Smooth muscle cell (in vitro differentiated cells): ENCODE data around the gene GNPAT. TPM values are rescaled to one million over a fixed set of nuclear protein-coding genes. Genes with fewer than 3 reads are reported as not detected.
A peak's percentile ranks its signal among the peaks of the same experiment; 100 is the strongest.

ENCODE experiments used
- DNase-seq: peaks from one replicate; lab custom pipeline; 2025; ENCODE audit not compliant: unreplicated experiment; lab: John Stamatoyannopoulos, UW
- H2AFZ ChIP-seq: fragments of 200-600 bp; sonication (generic); 2 replicates; pipeline ENCODE4 v1.6.0; 2016; ENCODE audit warnings: antibody characterized with exemption, low read depth, mild to moderate bottlenecking
- H3F3A ChIP-seq: fragments of 200-600 bp; sonication (generic); 2 replicates; pipeline ENCODE4 v1.6.0; 2017; ENCODE audit warnings: antibody characterized with exemption, low read depth
- H3K27ac ChIP-seq: fragments of 200-600 bp; sonication (generic); 2 replicates; pipeline ENCODE4 v1.5.1; 2016; ENCODE audit warnings: low read depth, mild to moderate bottlenecking
- H3K27me3 ChIP-seq: fragments of 200-600 bp; sonication (generic); 2 replicates; pipeline ENCODE4 v1.6.1; 2016; ENCODE audit warnings: low read depth, mild to moderate bottlenecking
- H3K36me3 ChIP-seq: fragments of 200-600 bp; sonication (generic); 2 replicates; pipeline ENCODE4 v1.5.1; 2016; ENCODE audit warnings: low read depth
- H3K4me1 ChIP-seq: fragments of 200-600 bp; sonication (generic); 2 replicates; pipeline ENCODE4 v1.5.1; 2016; ENCODE audit warnings: low read depth
- H3K4me2 ChIP-seq: fragments of 200-600 bp; sonication (generic); 2 replicates; pipeline ENCODE4 v1.6.0; 2016; ENCODE audit warnings: mild to moderate bottlenecking
- H3K4me3 ChIP-seq: fragments of 200-600 bp; sonication (generic); 2 replicates; pipeline ENCODE4 v1.5.1; 2016; ENCODE audit warnings: mild to moderate bottlenecking
- H3K79me2 ChIP-seq: fragments of 200-600 bp; sonication (generic); 2 replicates; pipeline ENCODE4 v1.6.0; 2016; ENCODE audit warnings: low read depth, mild to moderate bottlenecking
- H3K9ac ChIP-seq: fragments of 200-600 bp; sonication (generic); 2 replicates; pipeline ENCODE4 v1.6.0; 2016; ENCODE audit warnings: low read depth
- H3K9me3 ChIP-seq: fragments of 200-600 bp; sonication (generic); replicated peaks from 2 replicates; pipeline ENCODE4 v1.5.1; 2016; ENCODE audit warnings: low read depth
- H4K20me1 ChIP-seq: fragments of 200-600 bp; sonication (generic); 2 replicates; pipeline ENCODE4 v1.6.0; 2016; ENCODE audit warnings: low read depth
- CTCF ChIP-seq: fragments of 200-600 bp; sonication (generic); IDR thresholded peaks from 2 replicates; pipeline ENCODE4 v1.5.1; 2017; ENCODE audit warnings: borderline replicate concordance, mild to moderate bottlenecking, antibody characterized with exemption; ENCODE audit not compliant: insufficient read depth, poor library complexity, severe bottlenecking
- WGBS: methylation state at CpG from one replicate; pipeline ENCODE4 v1.1.7; 2016; ENCODE audit warnings: low lambda C conversion rate; 5-methylcytosine and 5-hydroxymethylcytosine counted together
- polyA plus RNA-seq: library from polyadenylated mRNA; unstranded; fragments of >200 nt; fragmentation: Nextera tagmentation; extraction: Ambion mirVana; gene quantifications from 2 replicates; pipeline ENCODE4 v1.2.1, GENCODE V29; 2016
- total RNA-seq: library from RNA; depleted of rRNA; stranded (reverse); fragments of >200 nt; gene quantifications from 2 replicates; pipeline ENCODE4 v1.2.3, GENCODE V29; 2014

The GNPAT gene
- total and polyA plus RNA-seq, 2 experiments from 2014 or later: 43.9 to 45.8 TPM

DNA sequence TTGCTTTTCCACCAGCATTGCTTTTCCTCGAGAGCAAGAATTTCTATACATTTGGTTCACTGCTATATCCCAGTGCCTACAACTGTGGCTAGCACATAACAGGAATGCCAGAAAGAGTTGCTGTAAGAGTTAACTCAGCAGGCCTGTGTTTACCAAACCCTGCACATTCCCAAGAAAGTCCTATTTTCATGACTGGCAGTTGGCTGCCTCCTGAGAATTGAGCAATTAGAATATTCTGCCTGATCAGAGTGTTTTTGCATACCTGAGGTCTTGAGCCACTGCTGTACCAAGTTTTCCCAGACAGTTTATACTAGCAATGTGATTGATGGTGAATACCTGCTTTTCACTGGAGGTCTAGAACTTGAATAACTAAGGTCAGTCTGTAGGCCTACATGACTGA lies 2.7 kb upstream of the GNPAT start:
- no peaks in the 10 kb centered on the region for H3K9me3 ChIP-seq
- no peaks in the 10 kb centered on the region for H3K27me3 ChIP-seq
- 100% methylated on average over 1 of the region's 1 CpG for WGBS
- H3K4me1 ChIP-seq: peaks cover 15% of the 10 kb centered on the region
- H3F3A ChIP-seq: no peaks in the 10 kb centered on the region
- no peak for DNase-seq
- H4K20me1 ChIP-seq: peaks cover 11% of the 10 kb centered on the region
- peaks cover 11% of the 10 kb centered on the region for H3K36me3 ChIP-seq
- H3K4me2 ChIP-seq: no peak overlapping the region
- H3K9ac ChIP-seq: no peak overlapping the region
- H3K79me2 ChIP-seq: peaks cover 29% of the 10 kb centered on the region
- no peak overlapping the region for H3K4me3 ChIP-seq
- H3K27ac ChIP-seq: no peak overlapping the region
- TF ChIP-seq CTCF: no peak
- no peak overlapping the region for H2AFZ ChIP-seq

DNA sequence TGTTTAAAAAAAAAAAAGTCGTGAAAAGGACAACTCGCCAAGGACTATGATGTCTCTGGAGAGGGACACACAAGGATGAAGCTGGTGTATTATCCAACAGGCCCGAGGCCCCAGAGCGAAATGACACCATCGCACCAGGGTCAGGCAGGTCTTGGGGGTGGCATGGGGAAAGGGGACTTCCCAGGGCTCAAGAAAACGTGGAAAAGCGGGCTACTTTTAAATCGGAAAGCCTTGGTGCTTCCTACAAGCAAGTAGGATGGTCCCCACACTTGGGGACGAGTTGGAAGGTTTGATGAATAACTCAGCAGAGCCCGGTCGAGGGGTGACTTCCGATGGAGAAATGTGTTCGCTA lies 505 bp upstream of the GNPAT start:
- Histone ChIP-seq H3K79me2 (peaks cover 51% of the 10 kb centered on the region), H2AFZ (peak overlapping the region; percentile 100), H3K27me3 (no peaks in the 10 kb centered on the region), H3K27ac (peak overlapping the region; percentile 53), H3K4me3 (peak overlapping the region; percentile 91), H3K9me3 (no peaks in the 10 kb centered on the region), H3K9ac (peak overlapping the region; percentile 80), H3F3A (no peaks in the 10 kb centered on the region), H3K4me1 (peaks cover 15% of the 10 kb centered on the region), H3K4me2 (peak overlapping the region; percentile 97), H4K20me1 (peaks cover 30% of the 10 kb centered on the region), H3K36me3 (peaks cover 11% of the 10 kb centered on the region)
- WGBS: 4% methylated on average over 13 of the region's 13 CpGs
- no peak for TF ChIP-seq CTCF
- DNase-seq: no peak

DNA sequence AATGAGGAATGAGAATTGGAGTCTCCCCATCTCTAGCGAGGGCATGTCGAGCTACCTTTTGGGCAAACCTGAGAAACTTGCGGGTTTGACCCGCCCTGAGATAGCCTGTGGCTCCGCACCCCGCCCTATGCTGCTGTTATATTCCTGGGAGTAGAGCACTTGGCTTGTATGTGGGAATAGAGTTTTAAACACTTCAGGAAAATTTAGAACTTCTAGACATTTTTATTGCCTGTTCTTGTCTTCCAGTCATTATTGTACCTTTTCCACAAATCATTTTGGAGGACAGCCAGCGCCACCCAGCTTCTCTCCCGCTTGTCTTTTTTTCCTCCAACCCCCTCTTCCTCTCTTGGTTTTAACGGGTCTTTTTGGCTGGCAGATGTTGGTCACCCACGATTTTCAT lies 738 bp downstream of the GNPAT start:
- H2AFZ ChIP-seq: peak overlapping the region; percentile 100

More for the DNA sequence above, 738 bp downstream of the GNPAT start:
- WGBS: under 1% methylated on average over 10 of the region's 10 CpGs
- Histone ChIP-seq H3K4me3 (peak overlapping the region; percentile 91), H3K4me1 (peaks cover 15% of the 10 kb centered on the region), H3K79me2 (peaks cover 61% of the 10 kb centered on the region), H3K9me3 (no peaks in the 10 kb centered on the region), H3K27ac (peak overlapping the region; percentile 66), H4K20me1 (peaks cover 42% of the 10 kb centered on the region), H3K27me3 (no peaks in the 10 kb centered on the region), H3F3A (no peaks in the 10 kb centered on the region), H3K36me3 (peaks cover 11% of the 10 kb centered on the region), H3K4me2 (peak overlapping the region; percentile 97), H3K9ac (peak overlapping the region; percentile 80)
- TF ChIP-seq CTCF: no peak
- DNase-seq: no peak
